ENCODE results near the gene ALDH7A1.

DNA sequence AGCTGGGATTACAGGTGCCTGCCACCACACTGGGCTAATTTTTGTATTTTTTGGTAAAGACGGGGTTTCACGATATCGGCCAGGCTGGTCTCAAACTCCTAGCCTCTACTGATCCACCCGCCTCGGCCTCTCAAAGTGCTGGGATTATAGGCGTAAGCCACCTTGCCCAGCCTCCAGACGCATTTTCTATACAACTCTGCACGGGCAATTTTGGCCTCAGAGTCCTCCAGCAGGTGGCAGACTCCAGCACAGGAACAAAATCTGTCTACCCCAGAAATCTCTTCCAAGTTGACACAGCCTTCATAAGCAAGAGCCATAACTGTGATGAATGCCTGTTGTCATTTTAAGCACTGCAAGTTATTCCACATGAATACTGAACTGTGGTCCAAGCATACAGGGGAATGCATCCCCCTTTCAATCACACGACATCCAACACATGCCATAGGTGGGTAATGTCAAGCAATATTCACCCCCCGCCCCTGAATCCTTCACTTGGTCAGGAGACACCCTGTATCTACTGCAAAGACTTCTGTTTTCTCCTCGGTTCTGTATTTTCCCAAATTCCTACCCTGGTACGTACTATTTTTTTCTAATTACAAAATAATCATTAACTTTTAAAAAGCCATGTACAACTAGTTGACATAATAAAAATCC is 50.8 kb downstream of the ALDH7A1 start:
- TF ChIP-seq, protein P1, sequence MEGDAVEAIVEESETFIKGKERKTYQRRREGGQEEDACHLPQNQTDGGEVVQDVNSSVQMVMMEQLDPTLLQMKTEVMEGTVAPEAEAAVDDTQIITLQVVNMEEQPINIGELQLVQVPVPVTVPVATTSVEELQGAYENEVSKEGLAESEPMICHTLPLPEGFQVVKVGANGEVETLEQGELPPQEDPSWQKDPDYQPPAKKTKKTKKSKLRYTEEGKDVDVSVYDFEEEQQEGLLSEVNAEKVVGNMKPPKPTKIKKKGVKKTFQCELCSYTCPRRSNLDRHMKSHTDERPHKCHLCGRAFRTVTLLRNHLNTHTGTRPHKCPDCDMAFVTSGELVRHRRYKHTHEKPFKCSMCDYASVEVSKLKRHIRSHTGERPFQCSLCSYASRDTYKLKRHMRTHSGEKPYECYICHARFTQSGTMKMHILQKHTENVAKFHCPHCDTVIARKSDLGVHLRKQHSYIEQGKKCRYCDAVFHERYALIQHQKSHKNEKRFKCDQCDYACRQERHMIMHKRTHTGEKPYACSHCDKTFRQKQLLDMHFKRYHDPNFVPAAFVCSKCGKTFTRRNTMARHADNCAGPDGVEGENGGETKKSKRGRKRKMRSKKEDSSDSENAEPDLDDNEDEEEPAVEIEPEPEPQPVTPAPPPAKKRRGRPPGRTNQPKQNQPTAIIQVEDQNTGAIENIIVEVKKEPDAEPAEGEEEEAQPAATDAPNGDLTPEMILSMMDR (IDR thresholded peaks at IDR 0.05 in 4 of 5, conservative IDR thresholded peaks at IDR 0.05 in 1 of 5), result no peak
- no peak for TF ChIP-seq POLR2A (IDR thresholded peaks at IDR 0.05)
